Suprapubic skin (tissue), 4 donors: Measurements from ENCODE around the gene HJURP. TPM values are rescaled to one million over a fixed set of nuclear protein-coding genes. Genes with fewer than 3 reads are reported as not detected.
A peak's percentile ranks its signal among the peaks of the same experiment; 100 is the strongest.

ENCODE experiments used
- DNase-seq, 2 donors: peaks; one replicate each; pipeline ENCODE4 v3.0.0-alpha.2; 2019; ENCODE audit warnings: low spot score in 2 of 2
- H3K27ac ChIP-seq: fragments of 200-600 bp; sonication (generic); one replicate; pipeline ENCODE4 v1.5.1; 2019
- H3K27me3 ChIP-seq: fragments of 200-600 bp; sonication (generic); one replicate; pipeline ENCODE4 v1.5.1; 2019
- H3K36me3 ChIP-seq: fragments of 200-600 bp; sonication (generic); one replicate; pipeline ENCODE4 v1.5.1; 2019
- H3K4me1 ChIP-seq: fragments of 200-600 bp; sonication (generic); one replicate; pipeline ENCODE4 v1.5.1; 2019
- H3K4me3 ChIP-seq: fragments of 200-600 bp; sonication (generic); one replicate; pipeline ENCODE4 v1.5.1; 2019; ENCODE audit warnings: mild to moderate bottlenecking
- H3K9me3 ChIP-seq: fragments of 200-600 bp; sonication (generic); one replicate; pipeline ENCODE4 v1.5.1; 2019
- CTCF ChIP-seq, 2 donors: fragments of 200-600 bp in 1 of 2; fragments of 450-650 bp in 1 of 2; sonication (generic) in 1 of 2; IDR thresholded peaks; one replicate each; pipeline ENCODE4 v1.5.1; 2016 to 2019; ENCODE audit warnings: antibody characterized with exemption in 2 of 2, mild to moderate bottlenecking in 1 of 2, moderate library complexity in 1 of 2
- EP300 ChIP-seq: sonication (generic); formaldehyde crosslinking; IDR thresholded peaks from one replicate; pipeline ENCODE4 v1.6.1; 2017; ENCODE audit warnings: antibody characterized with exemption
- POLR2A ChIP-seq, 2 donors: fragments of 450-650 bp; IDR thresholded peaks; one replicate each; pipeline ENCODE4 v1.6.1; 2017; ENCODE audit warnings: antibody characterized with exemption in 2 of 2, mild to moderate bottlenecking in 2 of 2, moderate library complexity in 2 of 2
- POLR2AphosphoS5 ChIP-seq, 3 donors: sonication (generic); formaldehyde crosslinking; IDR thresholded peaks; one replicate each; pipeline ENCODE4 v1.6.1; 2017; ENCODE audit warnings: antibody characterized with exemption in 3 of 3
- WGBS: methylation state at CpG from one replicate; pipeline ENCODE4 v1.1.5; 2018; 5-methylcytosine and 5-hydroxymethylcytosine counted together
- total RNA-seq, 4 donors: library from RNA; depleted of rRNA; stranded (reverse); fragments of >200 nt; gene quantifications; one replicate each; pipeline ENCODE4 v1.1.0, GENCODE V29; 2016

HJURP gene
- total RNA-seq, 4 donors from 2014 or later: 1.7 to 7.1 (median 3.9) TPM

- no peaks in the 10 kb centered on the region for H3K9me3 ChIP-seq
- TF ChIP-seq POLR2AphosphoS5 (IDR thresholded peaks at IDR 0.05) (no peak), CTCF (IDR thresholded peaks at IDR 0.05) (no peak), POLR2A (IDR thresholded peaks at IDR 0.05) (no peak), EP300 (no peak)
- no peak for DNase-seq
- H3K4me3 ChIP-seq: no peak overlapping the region
- H3K4me1 ChIP-seq: no peaks in the 10 kb centered on the region
- H3K27me3 ChIP-seq: no peaks in the 10 kb centered on the region
- no peak overlapping the region for H3K27ac ChIP-seq
- WGBS: 88% methylated on average over 12 of the region's 12 CpGs
- no peaks in the 10 kb centered on the region for H3K36me3 ChIP-seq
Observed at GRCh38 chr2:233838726-233839446, 15.4 kb downstream of the HJURP start.

DNA sequence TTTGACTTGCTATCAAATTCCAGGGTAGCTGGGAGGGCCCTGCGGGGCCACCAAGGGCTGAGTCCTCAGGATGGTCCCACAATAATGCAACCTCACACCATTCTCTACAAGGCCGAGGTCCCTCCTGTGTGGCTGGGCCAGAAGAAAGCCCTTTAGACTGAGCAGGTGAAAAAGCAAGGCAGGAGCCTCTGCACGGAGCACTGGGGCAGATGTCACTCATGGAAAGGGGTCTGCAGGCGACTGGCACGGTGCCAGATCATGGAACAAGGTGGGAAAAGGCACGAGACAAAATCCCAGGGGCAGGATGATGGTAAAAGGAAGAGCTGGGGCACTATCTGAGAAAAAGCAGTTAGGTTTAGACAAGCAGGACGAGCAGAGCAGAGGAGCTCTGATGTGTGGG is 16.1 kb downstream of the HJURP start:
- DNase-seq: peak in 1 of 2 donors; percentile 32
- H3K27me3 ChIP-seq: no peaks in the 10 kb centered on the region
- H3K4me3 ChIP-seq: no peak overlapping the region
- no peaks in the 10 kb centered on the region for H3K9me3 ChIP-seq
- H3K36me3 ChIP-seq: no peaks in the 10 kb centered on the region
- WGBS: 62% methylated on average over 7 of the region's 7 CpGs
- H3K4me1 ChIP-seq: no peaks in the 10 kb centered on the region
- TF ChIP-seq EP300: no peak
- H3K27ac ChIP-seq: no peak overlapping the region

GRCh38 chr2:233837694-233838229 is 16.6 kb downstream of the HJURP start:
- TF ChIP-seq POLR2AphosphoS5 (IDR thresholded peaks at IDR 0.05) (no peak), POLR2A (IDR thresholded peaks at IDR 0.05) (no peak), CTCF (IDR thresholded peaks at IDR 0.05) (no peak)
- Histone ChIP-seq H3K27me3 (no peaks in the 10 kb centered on the region), H3K4me1 (no peaks in the 10 kb centered on the region), H3K27ac (no peak overlapping the region), H3K36me3 (no peaks in the 10 kb centered on the region), H3K9me3 (no peaks in the 10 kb centered on the region), H3K4me3 (no peak overlapping the region)
- WGBS: 71% methylated on average over 9 of the region's 9 CpGs
- peak; percentile 32 to 48 for DNase-seq

DNA sequence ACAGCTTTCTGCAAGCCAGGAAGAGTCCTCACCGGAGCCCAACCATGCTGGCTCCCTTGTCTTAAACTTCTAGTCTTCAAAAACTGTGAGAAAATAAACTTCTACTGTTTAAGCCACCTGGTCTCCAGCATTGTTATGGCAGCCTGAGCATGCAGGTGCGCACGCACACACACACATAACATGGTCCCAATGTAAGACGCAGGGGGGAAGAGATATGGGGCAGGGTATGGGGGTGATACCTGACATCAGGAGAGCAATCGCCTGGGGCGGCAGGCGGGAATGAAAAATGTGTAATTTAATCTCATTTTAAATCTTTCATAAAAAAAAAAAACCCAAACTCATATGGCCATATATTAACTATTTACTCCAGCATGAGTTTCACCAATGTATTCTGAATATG is 18.0 kb downstream of the HJURP start:
- TF ChIP-seq POLR2AphosphoS5 (IDR thresholded peaks at IDR 0.05) (no peak), EP300 (no peak), POLR2A (IDR thresholded peaks at IDR 0.05) (no peak), CTCF (IDR thresholded peaks at IDR 0.05) (no peak)
- WGBS: over 99% methylated on average over 6 of the region's 7 CpGs
- Histone ChIP-seq H3K9me3 (no peaks in the 10 kb centered on the region), H3K4me1 (no peaks in the 10 kb centered on the region), H3K36me3 (no peaks in the 10 kb centered on the region), H3K27ac (no peak overlapping the region), H3K4me3 (no peak overlapping the region), H3K27me3 (no peaks in the 10 kb centered on the region)
- peak in 1 of 2 donors; percentile 21 for DNase-seq

DNA sequence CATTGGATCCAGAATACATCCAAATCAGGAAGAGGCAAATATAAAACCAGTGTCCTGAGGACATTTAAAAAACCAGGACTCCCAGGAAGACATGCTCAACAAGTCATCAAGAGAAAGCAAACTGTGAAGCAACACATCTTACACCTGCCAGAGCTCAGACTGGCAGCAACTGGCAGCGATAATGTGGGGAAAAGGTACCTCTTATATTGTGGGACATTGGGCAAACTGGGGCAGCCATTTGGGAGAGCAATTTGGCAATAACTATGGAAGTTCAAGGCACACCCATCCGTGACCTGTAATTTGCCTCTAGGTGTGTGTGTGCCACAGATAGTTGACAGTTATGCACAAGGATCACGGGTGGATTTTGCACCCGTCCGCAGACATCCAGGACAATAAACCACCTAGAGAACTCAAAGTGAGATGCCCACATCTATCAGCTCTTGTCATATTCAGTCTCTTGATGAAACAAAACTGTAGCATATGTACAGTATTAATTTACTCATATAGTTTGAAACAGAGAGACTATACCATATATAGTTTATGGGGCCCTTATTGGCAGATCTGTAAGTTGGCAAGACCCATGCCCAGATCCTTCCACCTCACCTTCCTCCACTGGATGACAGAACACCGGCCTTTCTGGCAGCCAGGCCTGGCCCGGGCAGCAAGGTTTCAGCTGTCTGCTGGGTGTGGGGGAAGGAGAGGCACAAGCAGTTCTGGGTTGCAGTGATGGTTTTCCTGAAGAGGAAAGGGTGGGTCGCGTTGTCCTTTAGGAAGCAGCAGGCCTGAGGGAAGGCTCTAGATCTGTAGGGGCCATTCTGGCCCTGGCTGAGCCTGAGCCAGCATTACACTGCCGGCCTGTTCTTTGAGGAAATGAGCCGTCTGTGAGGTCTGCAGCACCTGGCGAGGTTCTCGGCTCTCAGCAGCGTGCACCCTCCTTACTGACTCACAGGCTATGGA is 18.8 kb downstream of the HJURP start:
- peaks cover 5% of the 10 kb centered on the region for H3K4me1 ChIP-seq
- no peak for TF ChIP-seq POLR2AphosphoS5 (IDR thresholded peaks at IDR 0.05)
- no peak for TF ChIP-seq CTCF (IDR thresholded peaks at IDR 0.05)
- no peak for TF ChIP-seq POLR2A (IDR thresholded peaks at IDR 0.05)
- no peak for TF ChIP-seq EP300
- no peaks in the 10 kb centered on the region for H3K36me3 ChIP-seq
- H3K27ac ChIP-seq: no peak overlapping the region
- 89% methylated on average over 7 of the region's 14 CpGs for WGBS
- no peak overlapping the region for H3K4me3 ChIP-seq
- no peaks in the 10 kb centered on the region for H3K9me3 ChIP-seq
- H3K27me3 ChIP-seq: no peaks in the 10 kb centered on the region
- DNase-seq: peak; percentile 39 to 45
